A549 (cell line): ENCODE measurements around the gene GRK5. TPM values are rescaled to one million over a fixed set of nuclear protein-coding genes. Genes with fewer than 3 reads are reported as not detected.

Source experiments
- ATAC-seq, 2 experiments: fragments of 200-7000 bp in 1 of 2; fragments of >200 bp in 1 of 2; cut with Nextera tagmentation in 1 of 2; cut with Tn5 transposase in 1 of 2; 3 replicates each; pipeline versions ENCODE4 v1.8.0 to v1.9.1; 2018 to 2020; ENCODE audit warnings: mild to moderate bottlenecking in 1 of 2, moderate library complexity in 1 of 2
- CTCF ChIA-PET: fragments of 300-600 bp; sonication (Branson Sonifier 250); formaldehyde crosslinking; extraction: SDS; loops from one replicate; lab custom pipeline; 2021; ENCODE audit warnings: antibody characterized with exemption, inconsistent platforms; lab: Yijun Ruan, JAX
- POLR2A ChIA-PET: fragments of 350-600 bp; formaldehyde crosslinking; extraction: SDS; loops from one replicate; lab custom pipeline; 2021; ENCODE audit warnings: antibody characterized with exemption, inconsistent platforms; lab: Yijun Ruan, JAX
- DNase-seq, 2 experiments: peaks; one replicate each; pipeline versions ENCODE4 v3.0.0 to v3.0.0-alpha.2; 2011 to 2016; ENCODE audit warnings: low read depth in 1 of 2, low spot score in 1 of 2
- FAIRE-seq: peaks from 2 replicates; lab custom pipeline; 2011; peaks lifted over from hg19 to GRCh38; lab: Jason Lieb, UNC
- H3K27ac ChIP-seq, 2 experiments: fragments of >200 bp; sonication (Bioruptor Twin); formaldehyde crosslinking; 3 replicates each; pipeline ENCODE4 v1.5.1; 2016 to 2017
- H3K4me1 ChIP-seq: fragments of >200 bp; sonication (Bioruptor Twin); formaldehyde crosslinking; 3 replicates; pipeline ENCODE4 v1.6.1; 2016
- H3K4me2 ChIP-seq: fragments of >200 bp; sonication (Bioruptor Twin); formaldehyde crosslinking; 3 replicates; pipeline ENCODE4 v1.6.1; 2016
- H3K4me3 ChIP-seq: fragments of >200 bp; sonication (Bioruptor Twin); formaldehyde crosslinking; 3 replicates; pipeline ENCODE4 v1.5.1; 2016
- H3K9me3 ChIP-seq: fragments of >200 bp; sonication (Bioruptor Twin); formaldehyde crosslinking; 3 replicates; pipeline ENCODE4 v1.6.1; 2016
- BCL3 ChIP-seq: fragments of >200 bp; sonication (Bioruptor Twin); formaldehyde crosslinking; IDR thresholded peaks from 3 replicates; pipeline ENCODE4 v1.6.1; 2016
- BHLHE40 ChIP-seq: IDR thresholded peaks from 2 replicates; pipeline ENCODE4 v1.6.1; 2012; ENCODE audit warnings: low read depth, low read length, inconsistent platforms
- CBX2 ChIP-seq: fragments of 200-600 bp; sonication (generic); IDR thresholded peaks from 2 replicates; pipeline ENCODE4 v1.6.1; 2016; ENCODE audit warnings: low read depth, mild to moderate bottlenecking, borderline replicate concordance
- CEBPB ChIP-seq, 2 experiments: fragments of >200 bp in 1 of 2; sonication (Bioruptor Twin) in 1 of 2; formaldehyde crosslinking in 1 of 2; IDR thresholded peaks; 2 replicates each; pipeline ENCODE4 v1.6.1; 2012 to 2016
- CHD4 ChIP-seq: fragments of 200-600 bp; sonication (generic); IDR thresholded peaks from 2 replicates; pipeline ENCODE4 v1.6.1; 2016; ENCODE audit warnings: antibody characterized with exemption, mild to moderate bottlenecking, borderline replicate concordance
- EHMT2 ChIP-seq: fragments of 200-600 bp; sonication (generic); IDR thresholded peaks from 2 replicates; pipeline ENCODE4 v1.6.1; 2016; ENCODE audit warnings: antibody characterized with exemption, low read depth, mild to moderate bottlenecking, moderate library complexity
- EP300 ChIP-seq, 2 experiments: fragments of >200 bp; sonication (Bioruptor Twin); formaldehyde crosslinking; IDR thresholded peaks; 2 replicates in 1 of 2; 3 replicates in 1 of 2; pipeline ENCODE4 v1.6.1; 2016 to 2017
- HDAC2 ChIP-seq: fragments of 200-600 bp; sonication (generic); IDR thresholded peaks from 2 replicates; pipeline ENCODE4 v1.6.1; 2016
- KDM1A ChIP-seq: fragments of 200-600 bp; sonication (generic); IDR thresholded peaks from 2 replicates; pipeline ENCODE4 v1.6.1; 2016; ENCODE audit warnings: low read depth, mild to moderate bottlenecking
- MAZ ChIP-seq: fragments of 150-350 bp; IDR thresholded peaks from 2 replicates; pipeline ENCODE4 v1.6.1; 2014; ENCODE audit warnings: antibody characterized with exemption, low read depth, low read length, borderline replicate concordance
- MYC ChIP-seq: IDR thresholded peaks from 2 replicates; pipeline ENCODE4 v1.6.1; 2012; ENCODE audit warnings: mild to moderate bottlenecking, inconsistent platforms, low read length, improper control_type of control experiment, borderline replicate concordance
- PHF8 ChIP-seq: fragments of 200-600 bp; sonication (generic); IDR thresholded peaks from 2 replicates; pipeline ENCODE4 v1.6.1; 2016; ENCODE audit warnings: low read depth, mild to moderate bottlenecking, antibody characterized with exemption, moderate library complexity, borderline replicate concordance
- RAD21 ChIP-seq, 2 experiments: fragments of >200 bp in 1 of 2; sonication (Bioruptor Twin) in 1 of 2; formaldehyde crosslinking in 1 of 2; IDR thresholded peaks in 1 of 2; conservative IDR thresholded peaks in 1 of 2; 2 replicates in 1 of 2; 3 replicates in 1 of 2; pipeline ENCODE4 v1.6.1; 2012 to 2018; ENCODE audit warnings: inconsistent platforms in 1 of 2
- REST ChIP-seq: fragments of 200-600 bp; sonication (generic); IDR thresholded peaks from 2 replicates; pipeline ENCODE4 v1.6.1; 2016; ENCODE audit warnings: antibody characterized with exemption, mild to moderate bottlenecking, moderate library complexity
- TFCP2L1 ChIP-seq: fragments of 250-450 bp; sonication (Bioruptor Pico); IDR thresholded peaks from 2 replicates; pipeline ENCODE4 v1.5.0; 2021; ENCODE audit warnings: mild to moderate bottlenecking
- ZFP36 ChIP-seq: fragments of 450-650 bp; IDR thresholded peaks from 2 replicates; pipeline ENCODE4 v1.6.1; 2014; ENCODE audit warnings: borderline replicate concordance; ENCODE audit not compliant: partially characterized antibody
- WGBS: methylation state at CpG from one replicate; pipeline ENCODE4 v1.1.6; 2017; ENCODE audit errors: missing lambda C conversion rate; 5-methylcytosine and 5-hydroxymethylcytosine counted together
- polyA plus RNA-seq, 4 experiments: library from polyadenylated mRNA; depleted of rRNA in 3 of 4; stranded (reverse); fragments of >200 nt; fragmentation: RNase III in 1 of 4; extraction: RNeasy Plus Mini Kit Qiagen cat#74134 plus additional on column Dnase treatment in 1 of 4; gene quantifications; 2 replicates in 3 of 4; 3 replicates in 1 of 4; pipeline ENCODE4 v1.2.3, GENCODE V29; 2011 to 2017
- TF ChIP-seq, protein P1 (sequence below): fragments of 250-450 bp; sonication (Bioruptor Pico); IDR thresholded peaks from 2 replicates; pipeline ENCODE4 v1.5.0; 2021; ENCODE audit warnings: mild to moderate bottlenecking, moderate library complexity, borderline replicate concordance
- TF ChIP-seq, protein P2 (sequence below): IDR thresholded peaks from 2 replicates; pipeline ENCODE4 v1.6.1; 2012
- TF ChIP-seq, protein P3 (sequence below): fragments of 150-350 bp; IDR thresholded peaks from 2 replicates; pipeline ENCODE4 v1.6.1; 2014; ENCODE audit warnings: low read depth, mild to moderate bottlenecking, low read length

GRK5 gene
- polyA plus RNA-seq, 2 of the 4 experiments (the other 2 are of a cell fraction) = 5.0 to 7.9 TPM

DNA sequence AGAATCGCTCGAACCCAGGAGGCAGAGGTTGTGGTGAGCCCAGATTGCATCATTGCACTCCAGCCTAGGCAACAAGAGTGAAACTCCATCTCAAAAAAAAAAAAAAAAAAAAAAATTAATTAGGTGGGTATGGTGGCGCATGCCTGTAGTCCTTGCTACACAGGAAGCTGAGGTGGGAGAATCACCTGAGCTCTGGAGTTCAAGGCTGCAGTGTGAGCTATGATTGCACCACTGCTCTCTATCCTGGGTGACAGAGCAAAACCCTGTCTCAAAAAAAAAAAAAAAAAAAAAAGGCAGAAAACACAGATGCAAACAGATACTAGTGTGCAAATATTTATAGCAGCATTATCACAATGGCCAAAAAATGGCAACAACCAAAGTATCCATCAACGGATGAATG lies 200.7 kb downstream of the GRK5 start:
- POLR2A ChIA-PET = no interaction called here
- Histone ChIP-seq H3K27ac (no peak overlapping the region), H3K4me3 (no peak overlapping the region), H3K4me1 (no peaks in the 10 kb centered on the region)
- FAIRE-seq = no peak
- DNase-seq = no peak
- WGBS = 91% methylated on average over 4 of the region's 4 CpGs
- no peak for ATAC-seq
- CTCF ChIA-PET = interaction anchor here (0.6 to 4.1 kb wide), 7 partner anchors 8 to 301 kb away, joined by 3 to 22 read pairs (median 5); partner anchors contain the start of gene GRK5
- no peak for TF ChIP-seq REST
- TF ChIP-seq PHF8 = no peak
- no peak for TF ChIP-seq BHLHE40
- no peak for TF ChIP-seq EP300 (IDR thresholded peaks at IDR 0.05)
- TF ChIP-seq, protein P1, sequence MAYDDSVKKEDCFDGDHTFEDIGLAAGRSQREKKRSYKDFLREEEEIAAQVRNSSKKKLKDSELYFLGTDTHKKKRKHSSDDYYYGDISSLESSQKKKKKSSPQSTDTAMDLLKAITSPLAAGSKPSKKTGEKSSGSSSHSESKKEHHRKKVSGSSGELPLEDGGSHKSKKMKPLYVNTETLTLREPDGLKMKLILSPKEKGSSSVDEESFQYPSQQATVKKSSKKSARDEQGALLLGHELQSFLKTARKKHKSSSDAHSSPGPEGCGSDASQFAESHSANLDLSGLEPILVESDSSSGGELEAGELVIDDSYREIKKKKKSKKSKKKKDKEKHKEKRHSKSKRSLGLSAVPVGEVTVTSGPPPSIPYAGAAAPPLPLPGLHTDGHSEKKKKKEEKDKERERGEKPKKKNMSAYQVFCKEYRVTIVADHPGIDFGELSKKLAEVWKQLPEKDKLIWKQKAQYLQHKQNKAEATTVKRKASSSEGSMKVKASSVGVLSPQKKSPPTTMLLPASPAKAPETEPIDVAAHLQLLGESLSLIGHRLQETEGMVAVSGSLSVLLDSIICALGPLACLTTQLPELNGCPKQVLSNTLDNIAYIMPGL (CRISPR knock-in tag) = no peak
- TF ChIP-seq, protein P2, sequence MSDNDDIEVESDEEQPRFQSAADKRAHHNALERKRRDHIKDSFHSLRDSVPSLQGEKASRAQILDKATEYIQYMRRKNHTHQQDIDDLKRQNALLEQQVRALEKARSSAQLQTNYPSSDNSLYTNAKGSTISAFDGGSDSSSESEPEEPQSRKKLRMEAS = no peak
- no peak for TF ChIP-seq BCL3
- no peak for TF ChIP-seq MAZ
- no peak for TF ChIP-seq MYC
- TF ChIP-seq KDM1A = no peak
- TF ChIP-seq, protein P3, sequence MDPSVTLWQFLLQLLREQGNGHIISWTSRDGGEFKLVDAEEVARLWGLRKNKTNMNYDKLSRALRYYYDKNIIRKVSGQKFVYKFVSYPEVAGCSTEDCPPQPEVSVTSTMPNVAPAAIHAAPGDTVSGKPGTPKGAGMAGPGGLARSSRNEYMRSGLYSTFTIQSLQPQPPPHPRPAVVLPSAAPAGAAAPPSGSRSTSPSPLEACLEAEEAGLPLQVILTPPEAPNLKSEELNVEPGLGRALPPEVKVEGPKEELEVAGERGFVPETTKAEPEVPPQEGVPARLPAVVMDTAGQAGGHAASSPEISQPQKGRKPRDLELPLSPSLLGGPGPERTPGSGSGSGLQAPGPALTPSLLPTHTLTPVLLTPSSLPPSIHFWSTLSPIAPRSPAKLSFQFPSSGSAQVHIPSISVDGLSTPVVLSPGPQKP = no peak
- no peak for TF ChIP-seq CBX2
- TF ChIP-seq EHMT2 = no peak
- TF ChIP-seq RAD21 (conservative IDR thresholded peaks at IDR 0.05 in 1 of 2, IDR thresholded peaks at IDR 0.05 in 1 of 2) = no peak
- no peak for TF ChIP-seq CHD4
- TF ChIP-seq TFCP2L1 (CRISPR knock-in tag) = no peak
- no peak for TF ChIP-seq HDAC2
- no peak for TF ChIP-seq ZFP36
- no peak for TF ChIP-seq CEBPB (IDR thresholded peaks at IDR 0.05)
- TF ChIP-seq, all 56 proteins: peak for 0
- Histone ChIP-seq H3K9me3 (no peaks in the 10 kb centered on the region), H3K4me2 (no peak overlapping the region)
